B cell (primary cell): ENCODE results near the gene TRAPPC1.

Experiments used
- CTCF ChIP-seq: fragments of 200-600 bp; IDR thresholded peaks from one replicate; pipeline ENCODE4 v1.8.0; 2022; ENCODE audit warnings: antibody characterized with exemption, mild to moderate bottlenecking
- EZH2 ChIP-seq: IDR thresholded peaks from 2 replicates; pipeline ENCODE4 v1.6.1; 2012; ENCODE audit warnings: borderline replicate concordance, low read depth, mild to moderate bottlenecking, moderate library complexity, low read length; ENCODE audit not compliant: insufficient read depth, poor library complexity, severe bottlenecking

- TF ChIP-seq CTCF (no peak), EZH2 (no peak)
These were observed at the start of gene TRAPPC1, which contains the start of gene CNTROB for GRCh38 chr17:7931709-7932482.
